Adipocyte (in vitro differentiated cells): ENCODE results near the gene UNG.

Experiments
- DNase-seq: peaks from one replicate; pipeline ENCODE4 v3.0.0-alpha.2; 2015; ENCODE audit warnings: low read depth
- H3K27me3 ChIP-seq: replicated peaks from 2 replicates; pipeline ENCODE4 v1.7.0; 2013; ENCODE audit warnings: mild to moderate bottlenecking, low read length, moderate library complexity; ENCODE audit not compliant: control insufficient read depth, insufficient read depth
- H3K36me3 ChIP-seq: 2 replicates; pipeline ENCODE4 v1.7.0; 2013; ENCODE audit warnings: low read length, mild to moderate bottlenecking, moderate library complexity; ENCODE audit not compliant: control insufficient read depth, insufficient read depth, severe bottlenecking
- H3K4me1 ChIP-seq: 2 replicates; pipeline ENCODE4 v1.7.0; 2013; ENCODE audit warnings: mild to moderate bottlenecking, low read length, moderate library complexity; ENCODE audit not compliant: control insufficient read depth, insufficient read depth
- H3K4me3 ChIP-seq: 2 replicates; pipeline ENCODE4 v1.7.0; 2013; ENCODE audit warnings: mild to moderate bottlenecking, low read length, moderate library complexity
- H3K9ac ChIP-seq: 2 replicates; pipeline ENCODE4 v1.7.0; 2013; ENCODE audit warnings: mild to moderate bottlenecking, low read length, moderate library complexity
- H3K9me3 ChIP-seq: 2 replicates; pipeline ENCODE4 v1.7.0; 2013; ENCODE audit warnings: mild to moderate bottlenecking, low read length, moderate library complexity; ENCODE audit not compliant: control insufficient read depth

UNG gene

DNA sequence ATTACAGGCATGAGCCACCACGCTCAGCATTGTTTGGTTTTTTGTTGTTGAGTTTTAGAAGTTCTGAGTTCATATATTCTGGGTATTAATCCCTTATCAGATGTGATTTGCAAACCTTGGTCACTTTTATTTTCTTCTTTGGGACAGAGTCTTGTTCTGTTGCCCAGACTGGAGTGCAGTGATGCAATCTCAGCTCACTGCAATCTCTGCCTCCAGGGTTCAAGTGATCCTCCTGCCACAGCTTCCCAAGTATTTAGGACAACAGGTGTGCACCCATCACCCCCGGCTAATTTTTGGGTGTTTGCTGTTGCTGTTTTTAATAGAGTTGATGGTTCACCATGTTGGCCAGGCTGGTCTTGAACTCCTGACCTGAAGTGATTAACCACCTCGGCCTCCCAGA is 33.3 kb upstream of the UNG start:
- DNase-seq, result no peak
- Histone ChIP-seq H3K27me3 (no peaks in the 10 kb centered on the region), H3K36me3 (peaks cover 31% of the 10 kb centered on the region), H3K4me3 (no peak overlapping the region), H3K9me3 (no peaks in the 10 kb centered on the region), H3K4me1 (peaks cover 10% of the 10 kb centered on the region), H3K9ac (no peak overlapping the region)

DNA sequence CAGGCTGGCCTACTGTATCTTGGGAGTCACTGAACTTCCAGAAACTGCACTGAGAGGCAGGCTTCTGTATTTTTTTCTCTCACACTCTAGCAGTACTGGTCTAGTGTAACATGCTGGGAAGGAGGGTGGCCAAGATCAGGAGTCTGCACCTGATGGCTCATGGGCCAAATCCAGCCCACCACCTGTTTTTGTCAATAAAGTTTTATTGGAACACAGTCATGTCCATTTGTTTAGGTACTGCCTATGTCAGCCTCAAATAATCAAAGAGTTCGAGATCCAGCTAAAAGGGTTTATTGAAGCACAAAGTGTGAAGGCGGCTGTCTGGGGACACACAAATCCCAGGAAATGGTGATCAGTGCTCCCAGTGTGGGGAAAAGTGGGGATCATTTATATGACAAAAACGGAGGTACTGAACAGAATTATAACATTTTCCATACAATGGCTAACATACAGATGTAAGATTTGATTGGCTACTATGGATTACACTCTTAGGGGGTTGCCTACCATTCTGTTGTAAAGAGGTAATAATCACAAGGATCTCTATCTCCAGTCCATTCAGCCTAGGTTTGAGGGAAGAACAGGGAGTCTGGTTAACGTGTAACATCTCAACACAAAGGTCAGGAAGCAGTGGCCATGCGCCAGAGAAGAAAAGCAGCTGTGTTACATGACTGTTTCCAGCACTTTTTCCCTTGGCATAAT is 32.1 kb upstream of the UNG start:
- Histone ChIP-seq H3K4me1 (peaks cover 10% of the 10 kb centered on the region), H3K27me3 (no peaks in the 10 kb centered on the region), H3K36me3 (peaks cover 34% of the 10 kb centered on the region), H3K9ac (no peak overlapping the region), H3K4me3 (no peak overlapping the region), H3K9me3 (no peaks in the 10 kb centered on the region)
- no peak for DNase-seq

DNA sequence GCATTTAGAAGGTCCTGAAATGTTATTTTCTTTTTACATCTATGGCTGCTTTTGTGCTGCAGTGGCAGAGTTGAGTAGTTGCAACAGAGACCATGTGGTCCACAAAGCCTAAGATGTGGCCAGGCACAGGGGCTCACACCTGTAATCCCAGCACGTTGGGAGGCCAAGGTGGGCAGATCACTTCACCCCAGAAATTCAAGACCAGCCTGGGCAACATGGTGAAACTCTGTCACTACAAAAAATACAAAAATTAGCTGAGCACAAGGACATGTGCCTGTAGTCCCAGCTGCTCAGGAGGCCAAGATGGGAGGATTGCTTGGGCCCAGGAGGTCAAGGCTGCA is 31.6 kb upstream of the UNG start:
- no peak overlapping the region for H3K4me3 ChIP-seq
- no peaks in the 10 kb centered on the region for H3K9me3 ChIP-seq
- H3K27me3 ChIP-seq, result no peaks in the 10 kb centered on the region
- no peak overlapping the region for H3K9ac ChIP-seq
- H3K4me1 ChIP-seq, result peaks cover 10% of the 10 kb centered on the region
- DNase-seq, result no peak
- H3K36me3 ChIP-seq, result peaks cover 39% of the 10 kb centered on the region

DNA sequence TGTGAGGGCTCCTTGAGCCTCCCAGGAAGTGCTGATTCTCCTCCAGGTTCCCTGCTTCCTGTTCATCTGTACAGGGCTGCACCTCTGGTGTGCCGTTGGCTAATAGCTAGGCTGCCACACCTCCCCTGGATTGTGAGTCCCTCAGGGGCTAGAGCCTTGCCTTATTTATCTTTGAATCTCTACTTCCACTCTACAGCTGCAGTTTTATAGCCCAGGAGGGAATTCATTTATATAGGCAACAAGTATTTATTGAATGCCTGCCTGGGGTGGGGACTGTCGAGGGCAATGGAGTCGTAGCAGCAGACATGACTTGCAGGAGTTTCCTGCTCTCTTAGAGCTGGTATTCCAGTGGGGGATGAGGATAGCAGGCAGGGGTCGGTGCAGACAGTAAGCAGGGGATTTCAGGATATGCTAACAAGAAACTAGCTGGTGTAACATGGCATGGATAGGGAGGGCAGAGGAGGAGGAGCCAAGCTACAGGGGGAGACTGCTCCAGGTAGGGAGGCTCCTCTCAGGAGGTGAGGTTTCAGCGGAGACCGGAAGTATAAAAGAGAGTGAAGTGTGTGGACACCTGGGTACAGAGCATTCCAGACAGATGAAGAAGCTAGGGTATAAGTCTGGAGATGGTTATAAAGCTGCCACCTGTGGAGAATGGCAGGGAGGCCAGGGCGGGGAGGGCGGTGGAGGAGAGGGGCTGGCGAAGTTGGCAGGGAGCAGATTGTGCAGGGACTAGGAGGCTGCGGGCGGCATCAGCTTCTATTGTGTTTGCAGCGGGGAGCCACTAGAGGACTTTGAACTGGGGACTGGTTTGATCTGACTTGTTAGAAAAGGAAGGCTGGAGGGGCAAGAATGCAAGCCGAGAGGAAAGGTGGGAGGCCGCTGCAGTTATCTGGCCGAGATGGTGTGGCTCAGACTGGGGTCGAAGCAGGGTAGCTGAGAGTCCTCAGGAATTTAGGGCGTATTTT is 27.8 kb upstream of the UNG start:
- no peaks in the 10 kb centered on the region for H3K27me3 ChIP-seq
- H3K9me3 ChIP-seq, result no peaks in the 10 kb centered on the region
- H3K4me1 ChIP-seq, result peaks cover 5% of the 10 kb centered on the region
- no peak overlapping the region for H3K4me3 ChIP-seq
- no peak for DNase-seq
- peaks cover 71% of the 10 kb centered on the region for H3K36me3 ChIP-seq
- no peak overlapping the region for H3K9ac ChIP-seq

DNA sequence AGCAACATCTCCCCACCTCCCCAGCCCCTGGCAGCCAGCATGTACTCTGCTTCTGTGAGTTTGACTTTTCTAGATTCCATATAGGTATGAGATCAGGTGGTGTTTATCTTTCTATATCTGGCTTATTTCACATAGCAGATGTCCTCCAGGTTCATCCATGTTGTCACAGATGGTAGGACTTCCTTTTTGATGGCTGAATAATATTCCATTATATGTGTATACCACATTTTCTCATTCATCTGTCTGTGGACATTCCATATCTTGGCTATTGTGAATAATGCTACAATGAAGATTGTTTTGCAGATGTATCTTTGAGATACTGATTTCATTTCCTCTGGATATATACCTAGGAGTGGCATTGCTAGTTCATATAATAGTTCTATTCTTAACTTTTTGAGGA is 22.5 kb upstream of the UNG start:
- no peaks in the 10 kb centered on the region for H3K4me1 ChIP-seq
- DNase-seq, result no peak
- H3K27me3 ChIP-seq, result no peaks in the 10 kb centered on the region
- peaks cover 79% of the 10 kb centered on the region for H3K36me3 ChIP-seq
- H3K9me3 ChIP-seq, result peaks cover 4% of the 10 kb centered on the region
- no peak overlapping the region for H3K4me3 ChIP-seq
- H3K9ac ChIP-seq, result no peak overlapping the region

DNA sequence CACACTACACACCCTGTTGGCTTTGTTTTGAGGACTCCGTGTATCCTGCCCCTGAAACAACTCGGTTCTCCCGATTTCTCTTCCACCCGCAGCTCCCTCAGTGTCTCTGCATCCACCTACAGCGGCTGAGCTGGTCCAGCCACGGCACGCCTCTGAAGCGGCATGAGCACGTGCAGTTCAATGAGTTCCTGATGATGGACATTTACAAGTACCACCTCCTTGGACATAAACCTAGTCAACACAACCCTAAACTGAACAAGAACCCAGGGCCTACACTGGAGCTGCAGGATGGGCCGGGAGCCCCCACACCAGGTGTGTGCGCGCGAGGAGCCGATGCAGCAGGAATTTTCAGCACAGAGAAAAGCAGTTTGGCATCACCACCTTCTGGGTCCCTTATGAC is 14.6 kb upstream of the UNG start:
- Histone ChIP-seq H3K4me3 (no peak overlapping the region), H3K4me1 (peaks cover 4% of the 10 kb centered on the region), H3K9me3 (peaks cover 4% of the 10 kb centered on the region), H3K36me3 (peaks cover 92% of the 10 kb centered on the region), H3K27me3 (no peaks in the 10 kb centered on the region), H3K9ac (no peak overlapping the region)
- no peak for DNase-seq

DNA sequence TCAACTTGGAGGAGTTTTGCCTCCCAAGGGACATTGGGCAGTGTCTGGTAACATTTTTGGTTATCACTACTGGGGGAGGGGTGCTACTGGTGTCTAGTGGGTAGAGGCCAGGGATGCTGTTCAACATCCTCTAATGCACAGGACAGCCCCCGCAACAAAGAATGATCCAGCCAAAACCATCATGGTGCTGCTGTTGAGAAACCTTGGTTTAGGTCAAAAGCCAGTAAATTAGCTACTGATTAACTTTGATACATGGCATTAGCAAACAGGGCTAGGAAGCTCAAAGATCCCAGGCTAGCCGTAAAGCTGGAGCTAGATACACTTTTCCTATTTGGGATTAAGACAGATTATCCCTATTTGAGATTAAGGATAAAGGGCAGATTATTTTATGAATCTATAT is 13.0 kb upstream of the UNG start:
- DNase-seq, result no peak
- no peaks in the 10 kb centered on the region for H3K9me3 ChIP-seq
- H3K4me3 ChIP-seq, result no peak overlapping the region
- peaks cover 94% of the 10 kb centered on the region for H3K36me3 ChIP-seq
- H3K4me1 ChIP-seq, result peaks cover 9% of the 10 kb centered on the region
- H3K27me3 ChIP-seq, result no peaks in the 10 kb centered on the region
- H3K9ac ChIP-seq, result no peak overlapping the region

DNA sequence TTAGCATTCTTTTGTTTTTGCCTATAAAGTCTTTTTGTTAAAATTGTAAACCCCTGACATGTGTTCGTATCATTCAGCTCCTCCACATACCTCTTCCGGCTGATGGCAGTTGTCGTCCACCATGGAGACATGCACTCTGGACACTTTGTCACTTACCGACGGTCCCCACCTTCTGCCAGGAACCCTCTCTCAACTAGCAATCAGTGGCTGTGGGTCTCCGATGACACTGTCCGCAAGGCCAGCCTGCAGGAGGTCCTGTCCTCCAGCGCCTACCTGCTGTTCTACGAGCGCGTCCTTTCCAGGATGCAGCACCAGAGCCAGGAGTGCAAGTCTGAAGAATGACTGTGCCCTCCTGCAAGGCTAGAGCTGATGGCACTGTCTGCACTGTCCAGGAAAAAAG is 11.8 kb upstream of the UNG start:
- peaks cover 9% of the 10 kb centered on the region for H3K4me1 ChIP-seq
- no peak overlapping the region for H3K4me3 ChIP-seq
- H3K36me3 ChIP-seq, result peaks cover 89% of the 10 kb centered on the region
- DNase-seq, result no peak
- H3K9ac ChIP-seq, result no peak overlapping the region
- no peaks in the 10 kb centered on the region for H3K27me3 ChIP-seq
- H3K9me3 ChIP-seq, result no peaks in the 10 kb centered on the region

DNA sequence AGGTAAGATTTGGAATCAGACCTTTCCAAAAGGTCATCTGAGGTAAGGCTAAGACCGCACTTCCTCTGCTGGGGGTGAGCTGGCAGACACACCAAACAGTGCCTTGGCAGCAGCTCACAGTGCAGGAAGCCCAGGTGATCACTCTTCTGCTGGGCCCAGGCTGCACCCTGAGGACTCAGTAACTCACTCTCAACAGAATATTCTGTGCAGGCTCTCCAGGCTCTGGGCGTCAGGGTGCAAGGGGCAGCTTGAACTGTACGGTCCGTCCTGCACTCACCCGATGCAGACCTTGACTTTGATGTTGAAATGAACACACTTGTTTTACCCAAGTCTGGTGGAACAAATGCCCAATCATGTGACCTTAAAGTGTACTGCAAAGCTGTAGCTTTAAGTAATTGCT is 10.1 kb upstream of the UNG start:
- H3K36me3 ChIP-seq, result peaks cover 73% of the 10 kb centered on the region
- no peak for DNase-seq
- no peak overlapping the region for H3K4me3 ChIP-seq
- peaks cover 14% of the 10 kb centered on the region for H3K4me1 ChIP-seq
- no peaks in the 10 kb centered on the region for H3K9me3 ChIP-seq
- no peak overlapping the region for H3K9ac ChIP-seq
- no peaks in the 10 kb centered on the region for H3K27me3 ChIP-seq

DNA sequence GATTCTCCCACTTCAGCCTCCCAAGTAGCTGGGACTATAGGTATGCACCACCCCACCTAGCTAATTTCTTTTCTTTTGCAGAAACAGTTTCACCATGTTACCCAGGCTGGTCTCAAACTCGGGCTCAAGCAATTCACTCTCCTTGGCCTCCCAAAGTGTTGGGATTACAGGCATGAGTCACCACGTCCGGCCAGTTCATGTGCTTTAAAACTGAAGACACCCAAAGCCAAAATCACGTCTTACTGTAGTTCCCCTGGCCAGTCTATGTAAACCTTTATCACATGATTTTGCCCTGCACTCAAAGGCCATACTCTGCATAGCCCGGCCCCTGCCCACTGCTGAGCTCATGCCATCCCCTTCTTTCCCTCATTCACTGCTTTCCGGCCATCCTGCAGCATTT is 8.6 kb upstream of the UNG start:
- H3K9ac ChIP-seq, result peak overlapping the region; percentile 18
- DNase-seq, result no peak
- H3K4me1 ChIP-seq, result peaks cover 24% of the 10 kb centered on the region
- H3K27me3 ChIP-seq, result no peaks in the 10 kb centered on the region
- no peak overlapping the region for H3K4me3 ChIP-seq
- no peaks in the 10 kb centered on the region for H3K9me3 ChIP-seq
- H3K36me3 ChIP-seq, result peaks cover 57% of the 10 kb centered on the region

DNA sequence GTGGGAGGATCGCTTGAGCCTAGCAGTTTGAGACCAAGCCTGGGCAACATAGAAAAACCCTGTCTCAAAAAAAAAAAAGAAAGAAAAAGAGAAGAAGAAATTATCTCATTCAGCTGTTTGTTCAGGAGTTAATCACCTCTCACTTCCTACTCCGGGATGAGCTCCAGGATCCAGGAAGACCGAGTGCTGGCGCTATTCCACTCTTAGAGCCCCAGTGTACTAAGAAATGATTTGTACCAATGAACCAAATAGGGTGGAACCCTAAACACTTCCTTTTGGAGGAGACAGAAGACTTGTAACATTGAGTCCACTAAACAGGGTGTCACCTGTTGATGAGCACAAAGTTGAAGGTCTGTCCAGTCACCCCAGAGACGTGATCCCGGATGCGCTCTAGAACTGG is 7.7 kb upstream of the UNG start:
- H3K4me1 ChIP-seq, result peaks cover 24% of the 10 kb centered on the region
- H3K36me3 ChIP-seq, result peaks cover 48% of the 10 kb centered on the region
- no peaks in the 10 kb centered on the region for H3K27me3 ChIP-seq
- H3K9ac ChIP-seq, result no peak overlapping the region
- no peaks in the 10 kb centered on the region for H3K9me3 ChIP-seq
- DNase-seq, result no peak
- H3K4me3 ChIP-seq, result no peak overlapping the region
